ENCODE measurements around the gene ZDHHC8.

The ZDHHC8 gene

GRCh38 chr22:20121856-20122415 is 9.7 kb upstream of the ZDHHC8 start:
- no peak overlapping the region for H3K4me3 ChIP-seq (replicated peaks; ENCODE audit: low read depth, low read length)
- no peaks in the 10 kb centered on the region for H3K27me3 ChIP-seq (replicated peaks; ENCODE audit: control insufficient read depth, insufficient read depth, low read length)
- TF ChIP-seq CTCF (IDR thresholded peaks at IDR 0.05; ENCODE audit: insufficient read depth, low read length, poor library complexity, severe bottlenecking) = no peak
- peaks cover 45% of the 10 kb centered on the region for H3K36me3 ChIP-seq (ENCODE audit: control insufficient read depth, insufficient read depth, low read length)
- no peak for DNase-seq (ENCODE audit: extremely low read depth, insufficient read length)

GRCh38 chr22:20123366-20124082 is 8.1 kb upstream of the ZDHHC8 start:
- peaks cover 45% of the 10 kb centered on the region for H3K36me3 ChIP-seq (ENCODE audit: control insufficient read depth, insufficient read depth, low read length)
- H3K4me3 ChIP-seq (replicated peaks; ENCODE audit: low read depth, low read length) = no peak overlapping the region
- no peak for TF ChIP-seq CTCF (IDR thresholded peaks at IDR 0.05; ENCODE audit: insufficient read depth, low read length, poor library complexity, severe bottlenecking)
- H3K27me3 ChIP-seq (replicated peaks; ENCODE audit: control insufficient read depth, insufficient read depth, low read length) = no peaks in the 10 kb centered on the region
- no peak for DNase-seq (ENCODE audit: extremely low read depth, insufficient read length)

GRCh38 chr22:20124083-20124787 is 7.4 kb upstream of the ZDHHC8 start:
- no peak for TF ChIP-seq CTCF (IDR thresholded peaks at IDR 0.05; ENCODE audit: insufficient read depth, low read length, poor library complexity, severe bottlenecking)
- no peak overlapping the region for H3K4me3 ChIP-seq (replicated peaks; ENCODE audit: low read depth, low read length)
- no peak for DNase-seq (ENCODE audit: extremely low read depth, insufficient read length)
- H3K36me3 ChIP-seq (ENCODE audit: control insufficient read depth, insufficient read depth, low read length) = peaks cover 43% of the 10 kb centered on the region
- H3K27me3 ChIP-seq (replicated peaks; ENCODE audit: control insufficient read depth, insufficient read depth, low read length) = no peaks in the 10 kb centered on the region

- peaks cover 34% of the 10 kb centered on the region for H3K36me3 ChIP-seq (ENCODE audit: control insufficient read depth, insufficient read depth, low read length)
- DNase-seq (ENCODE audit: extremely low read depth, insufficient read length) = no peak
- H3K27me3 ChIP-seq (replicated peaks; ENCODE audit: control insufficient read depth, insufficient read depth, low read length) = no peaks in the 10 kb centered on the region
- no peak overlapping the region for H3K4me3 ChIP-seq (replicated peaks; ENCODE audit: low read depth, low read length)
- TF ChIP-seq CTCF (IDR thresholded peaks at IDR 0.05; ENCODE audit: insufficient read depth, low read length, poor library complexity, severe bottlenecking) = no peak
Observed at GRCh38 chr22:20125201-20126174, 6.1 kb upstream of the ZDHHC8 start.

DNA sequence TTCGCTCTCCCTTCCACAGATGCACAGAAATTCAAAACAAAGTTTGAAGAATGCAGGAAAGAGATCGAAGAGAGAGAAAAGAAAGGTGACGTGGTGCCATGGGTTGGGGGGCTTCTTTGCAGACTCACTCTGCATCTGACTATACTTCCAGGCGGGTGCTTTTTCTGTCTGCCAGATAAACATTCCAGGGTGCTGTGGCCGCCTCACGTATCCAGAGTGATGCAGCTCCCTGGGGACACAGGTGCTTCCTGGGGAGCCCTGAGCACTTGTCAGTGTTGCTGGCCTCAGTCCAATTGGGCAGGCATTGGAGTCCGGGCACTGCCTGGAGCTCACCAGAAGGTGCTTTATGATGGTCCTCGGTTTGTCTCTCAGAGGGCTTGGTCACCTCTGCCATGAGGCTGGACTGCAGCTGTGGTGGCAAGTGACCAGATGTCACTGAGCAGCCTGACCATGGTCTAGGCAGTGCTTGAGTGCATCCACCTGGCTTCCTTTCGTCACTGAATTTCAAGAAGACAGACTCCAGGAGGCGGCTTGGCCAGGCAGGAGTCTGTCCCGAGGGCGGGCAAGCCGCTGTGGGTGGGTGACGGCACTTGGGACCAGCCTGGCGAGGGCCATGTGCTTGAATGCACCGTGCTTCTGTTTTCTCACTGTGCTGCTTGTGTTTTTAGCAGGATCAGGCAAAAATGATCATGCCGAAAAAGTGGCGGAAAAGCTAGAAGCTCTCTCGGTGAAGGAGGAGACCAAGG is 5.1 kb upstream of the ZDHHC8 start:
- no peak overlapping the region for H3K4me3 ChIP-seq (replicated peaks; ENCODE audit: low read depth, low read length)
- H3K36me3 ChIP-seq (ENCODE audit: control insufficient read depth, insufficient read depth, low read length) = peaks cover 29% of the 10 kb centered on the region
- DNase-seq (ENCODE audit: extremely low read depth, insufficient read length) = no peak
- no peak for TF ChIP-seq CTCF (IDR thresholded peaks at IDR 0.05; ENCODE audit: insufficient read depth, low read length, poor library complexity, severe bottlenecking)
- H3K27me3 ChIP-seq (replicated peaks; ENCODE audit: control insufficient read depth, insufficient read depth, low read length) = no peaks in the 10 kb centered on the region
